Breast epithelium (tissue), 3 donors: Measurements from ENCODE around the gene RITA1.

Experiments used
- POLR2A ChIP-seq: fragments of 450-650 bp; IDR thresholded peaks from one replicate; pipeline ENCODE4 v1.6.1; 2016; ENCODE audit warnings: antibody characterized with exemption, mild to moderate bottlenecking, moderate library complexity
- POLR2AphosphoS5 ChIP-seq, 3 donors: sonication (generic); formaldehyde crosslinking; IDR thresholded peaks; one replicate each; pipeline ENCODE4 v1.6.1; 2017; ENCODE audit warnings: antibody characterized with exemption in 3 of 3
- TF ChIP-seq, protein P1 (sequence below), 3 donors: fragments of 450-650 bp; IDR thresholded peaks; one replicate each; pipeline ENCODE4 v1.5.1; 2016 to 2017; ENCODE audit warnings: antibody characterized with exemption in 3 of 3, mild to moderate bottlenecking in 3 of 3, moderate library complexity in 3 of 3

DNA sequence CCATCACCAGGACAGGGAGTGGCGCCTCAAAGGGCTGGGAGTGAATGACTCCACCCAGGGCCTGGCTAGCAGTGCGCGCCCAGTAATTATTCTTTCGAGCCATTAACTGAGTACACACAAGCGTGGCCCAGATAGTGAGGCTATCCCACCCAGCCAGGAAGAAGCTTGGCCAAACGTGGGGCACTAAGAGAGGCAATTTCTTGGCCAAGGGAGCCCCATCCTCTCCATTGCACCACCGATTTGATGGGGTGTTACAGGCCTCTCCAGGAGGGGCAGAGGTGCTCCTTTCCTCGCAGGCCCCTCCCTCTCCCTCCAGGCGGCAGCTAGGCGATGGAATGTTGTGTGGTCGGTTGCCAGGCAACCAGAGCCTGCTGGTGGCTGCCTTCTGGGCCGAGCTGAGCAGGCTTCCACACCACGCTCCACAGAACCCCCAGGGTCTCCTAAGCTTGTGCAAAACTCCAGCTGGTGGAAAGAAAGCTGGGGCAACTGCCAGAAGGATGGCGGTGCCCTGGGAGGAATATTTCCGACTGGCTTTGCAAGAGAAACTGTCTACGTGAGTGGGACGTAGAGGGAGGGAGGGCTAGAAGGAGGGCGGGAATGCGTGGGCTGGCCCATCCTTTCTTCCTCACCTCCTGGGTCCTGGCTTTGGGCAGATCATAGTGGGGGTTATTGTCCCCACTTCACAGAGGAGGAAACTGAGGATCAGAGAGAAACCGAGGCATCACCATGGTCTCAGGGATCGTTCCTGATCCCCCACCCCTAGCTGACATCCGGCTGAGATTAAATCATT, 36.0 kb upstream of the RITA1 start, which contains the start of gene CFAP73:
- TF ChIP-seq POLR2A (no peak), POLR2AphosphoS5 (IDR thresholded peaks at IDR 0.05) (no peak)
- TF ChIP-seq, protein P1, sequence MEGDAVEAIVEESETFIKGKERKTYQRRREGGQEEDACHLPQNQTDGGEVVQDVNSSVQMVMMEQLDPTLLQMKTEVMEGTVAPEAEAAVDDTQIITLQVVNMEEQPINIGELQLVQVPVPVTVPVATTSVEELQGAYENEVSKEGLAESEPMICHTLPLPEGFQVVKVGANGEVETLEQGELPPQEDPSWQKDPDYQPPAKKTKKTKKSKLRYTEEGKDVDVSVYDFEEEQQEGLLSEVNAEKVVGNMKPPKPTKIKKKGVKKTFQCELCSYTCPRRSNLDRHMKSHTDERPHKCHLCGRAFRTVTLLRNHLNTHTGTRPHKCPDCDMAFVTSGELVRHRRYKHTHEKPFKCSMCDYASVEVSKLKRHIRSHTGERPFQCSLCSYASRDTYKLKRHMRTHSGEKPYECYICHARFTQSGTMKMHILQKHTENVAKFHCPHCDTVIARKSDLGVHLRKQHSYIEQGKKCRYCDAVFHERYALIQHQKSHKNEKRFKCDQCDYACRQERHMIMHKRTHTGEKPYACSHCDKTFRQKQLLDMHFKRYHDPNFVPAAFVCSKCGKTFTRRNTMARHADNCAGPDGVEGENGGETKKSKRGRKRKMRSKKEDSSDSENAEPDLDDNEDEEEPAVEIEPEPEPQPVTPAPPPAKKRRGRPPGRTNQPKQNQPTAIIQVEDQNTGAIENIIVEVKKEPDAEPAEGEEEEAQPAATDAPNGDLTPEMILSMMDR (IDR thresholded peaks at IDR 0.05) = no peak
